T-helper 1 cell (primary cell): Measurements from ENCODE around the gene VSX1.
A peak's percentile ranks its signal among the peaks of the same experiment; 100 is the strongest.

Source experiments
- DNase-seq, 5 donors: peaks; one replicate each; pipeline ENCODE4 v3.0.0-alpha.2; 2012 to 2020

The VSX1 gene

GRCh38 chr20:25087186-25087929 lies 5.4 kb upstream of the VSX1 start:
- DNase-seq: no peak

GRCh38 chr20:25085756-25086495 lies 4.0 kb upstream of the VSX1 start:
- DNase-seq: no peak

- DNase-seq: no peak
Observed at GRCh38 chr20:25084626-25085187, 2.8 kb upstream of the VSX1 start.

- no peak for DNase-seq
Observed at GRCh38 chr20:25083773-25084625, 2.1 kb upstream of the VSX1 start.

- DNase-seq: no peak
Observed at GRCh38 chr20:25083141-25083772, 1.3 kb upstream of the VSX1 start.

GRCh38 chr20:25082498-25082873 lies 545 bp upstream of the VSX1 start:
- no peak for DNase-seq

- DNase-seq: peak in 1 of 5 donors; percentile 21
Observed at GRCh38 chr20:25081065-25081729, 744 bp downstream of the VSX1 start.

- no peak for DNase-seq
Observed at GRCh38 chr20:25079171-25079570, 2.8 kb downstream of the VSX1 start.

- no peak for DNase-seq
Observed at GRCh38 chr20:25078662-25079061, 3.3 kb downstream of the VSX1 start.

GRCh38 chr20:25077610-25078169 lies 4.3 kb downstream of the VSX1 start:
- no peak for DNase-seq

GRCh38 chr20:25076731-25077609 lies 5.0 kb downstream of the VSX1 start:
- no peak for DNase-seq

- DNase-seq: no peak
Observed at GRCh38 chr20:25076201-25076600, 5.7 kb downstream of the VSX1 start.

- DNase-seq: no peak
Observed at GRCh38 chr20:25073544-25073943, 8.4 kb downstream of the VSX1 start.

GRCh38 chr20:25072226-25072811 lies 9.6 kb downstream of the VSX1 start:
- DNase-seq: no peak

- DNase-seq: no peak
Observed at GRCh38 chr20:25071734-25072133, 10.2 kb downstream of the VSX1 start.

GRCh38 chr20:25070821-25071473 lies 11.0 kb downstream of the VSX1 start:
- no peak for DNase-seq

GRCh38 chr20:25067102-25067987 lies 14.6 kb downstream of the VSX1 start:
- no peak for DNase-seq

GRCh38 chr20:25066386-25066785 lies 15.6 kb downstream of the VSX1 start:
- DNase-seq: no peak
